HEK293T (cell line): ENCODE data around the gene TMEM94.

Source experiments
- CTCF ChIA-PET: fragments of 350-600 bp; formaldehyde crosslinking; extraction: SDS; loops from one replicate; lab custom pipeline; 2021; ENCODE audit warnings: antibody characterized with exemption, inconsistent platforms; lab: Yijun Ruan, JAX
- POLR2A ChIA-PET: fragments of 350-600 bp; formaldehyde crosslinking; extraction: SDS; loops from one replicate; lab custom pipeline; 2020; ENCODE audit warnings: antibody characterized with exemption, inconsistent platforms; lab: Yijun Ruan, JAX
- DNase-seq: peaks from one replicate; pipeline ENCODE4 v3.0.0; 2012; ENCODE audit warnings: mixed read lengths; ENCODE audit errors: extremely low spot score
- ARNT ChIP-seq: fragments of 450-650 bp; IDR thresholded peaks from 2 replicates; pipeline ENCODE4 v1.6.1; 2017; ENCODE audit warnings: mild to moderate bottlenecking
- BHLHE40 ChIP-seq: fragments of 450-650 bp; IDR thresholded peaks from 2 replicates; pipeline ENCODE4 v1.6.1; 2016; ENCODE audit warnings: mild to moderate bottlenecking, moderate library complexity, borderline replicate concordance
- CTBP1 ChIP-seq: fragments of 450-650 bp; IDR thresholded peaks from 2 replicates; pipeline ENCODE4 v1.6.1; 2016; ENCODE audit warnings: borderline replicate concordance
- ELF4 ChIP-seq: fragments of 450-650 bp; IDR thresholded peaks from 2 replicates; pipeline ENCODE4 v1.6.1; 2017; ENCODE audit warnings: antibody characterized with exemption
- FOXA1 ChIP-seq: fragments of 450-650 bp; IDR thresholded peaks from 2 replicates; pipeline ENCODE4 v1.6.1; 2016; ENCODE audit warnings: mild to moderate bottlenecking
- FOXK2 ChIP-seq: fragments of 450-650 bp; IDR thresholded peaks from 2 replicates; pipeline ENCODE4 v1.6.1; 2016; ENCODE audit warnings: mild to moderate bottlenecking
- FOXM1 ChIP-seq: fragments of 450-650 bp; IDR thresholded peaks from 2 replicates; pipeline ENCODE4 v1.6.1; 2017; ENCODE audit warnings: mild to moderate bottlenecking, borderline replicate concordance
- HDGF ChIP-seq: fragments of 450-650 bp; IDR thresholded peaks from 2 replicates; pipeline ENCODE4 v1.6.1; 2017; ENCODE audit warnings: antibody characterized with exemption, borderline replicate concordance
- L3MBTL2 ChIP-seq: fragments of 450-650 bp; conservative IDR thresholded peaks from 2 replicates; pipeline ENCODE4 v1.6.1; 2016; ENCODE audit warnings: mild to moderate bottlenecking
- LEF1 ChIP-seq: fragments of 450-650 bp; IDR thresholded peaks from 2 replicates; pipeline ENCODE4 v1.6.1; 2017; ENCODE audit warnings: mild to moderate bottlenecking, borderline replicate concordance
- NFRKB ChIP-seq: fragments of 450-650 bp; IDR thresholded peaks from 2 replicates; pipeline ENCODE4 v1.6.1; 2016; ENCODE audit warnings: mild to moderate bottlenecking, moderate library complexity
- PKNOX1 ChIP-seq: fragments of 450-650 bp; IDR thresholded peaks from 2 replicates; pipeline ENCODE4 v1.6.1; 2016
- SP1 ChIP-seq: fragments of 450-650 bp; IDR thresholded peaks from 2 replicates; pipeline ENCODE4 v1.6.1; 2017
- SUZ12 ChIP-seq: fragments of 450-650 bp; IDR thresholded peaks from 2 replicates; pipeline ENCODE4 v1.6.1; 2016; ENCODE audit warnings: mild to moderate bottlenecking
- TARDBP ChIP-seq: fragments of 450-650 bp; IDR thresholded peaks from 2 replicates; pipeline ENCODE4 v1.6.1; 2016
- ZNF384 ChIP-seq: fragments of 450-650 bp; IDR thresholded peaks from 2 replicates; pipeline ENCODE4 v1.6.1; 2016

Gene TMEM94

GRCh38 chr17:75498726-75499213, 42.3 kb downstream of the TMEM94 start:
- TF ChIP-seq ZNF384, result no peak
- POLR2A ChIA-PET, result interaction anchor here (0.6 to 1.2 kb wide), 4 partner anchors 27 to 281 kb away, joined by 3 to 5 read pairs (median 4); partner anchors contain the start of genes LLGL2 and TMEM94
- CTCF ChIA-PET, result interaction anchor here (0.8 kb wide), 1 partner anchor 10 kb away, joined by 3 read pairs; no protein-coding TSS in a partner anchor
- no peak for DNase-seq

GRCh38 chr17:75499313-75500022, 43.0 kb downstream of the TMEM94 start:
- TF ChIP-seq FOXM1 (no peak), ELF4 (no peak), TARDBP (no peak), FOXK2 (no peak), NFRKB (no peak), SUZ12 (no peak), ARNT (no peak), SP1 (no peak), LEF1 (no peak), HDGF (no peak), L3MBTL2 (no peak), PKNOX1 (no peak), ZNF384 (no peak), BHLHE40 (no peak), CTBP1 (no peak)
- ChIA-PET CTCF (interaction anchor here (0.8 kb wide), 1 partner anchor 9 kb away, joined by 3 read pairs; no protein-coding TSS in a partner anchor), POLR2A (interaction anchor here (0.5 to 0.9 kb wide), 4 partner anchors 28 to 280 kb away, joined by 3 to 5 read pairs (median 3); partner anchors contain the start of genes MIF4GD and TMEM94)
- DNase-seq, result no peak

- POLR2A ChIA-PET, result no interaction called here
- no peak for DNase-seq
Measured at GRCh38 chr17:75500419-75501216, 44.2 kb downstream of the TMEM94 start.

GRCh38 chr17:75501378-75502071, 45.1 kb downstream of the TMEM94 start:
- ChIA-PET CTCF (no interaction called here), POLR2A (interaction anchor here (0.6 to 1.1 kb wide), 2 partner anchors 13 to 519 kb away, joined by 3 read pairs; no protein-coding TSS in a partner anchor)
- no peak for DNase-seq
- no peak for TF ChIP-seq NFRKB
- TF ChIP-seq HDGF, result no peak
- no peak for TF ChIP-seq FOXK2
- no peak for TF ChIP-seq ARNT
- no peak for TF ChIP-seq FOXM1
- no peak for TF ChIP-seq PKNOX1
- TF ChIP-seq TARDBP, result no peak
- no peak for TF ChIP-seq FOXA1
- TF ChIP-seq SUZ12, result no peak
- no peak for TF ChIP-seq BHLHE40
- TF ChIP-seq ZNF384, result no peak
- no peak for TF ChIP-seq ELF4

More at GRCh38 chr17:75500419-75501216, 44.2 kb downstream of the TMEM94 start:
- CTCF ChIA-PET, result no interaction called here
- TF ChIP-seq FOXK2, result no peak
- TF ChIP-seq ARNT, result no peak
- TF ChIP-seq PKNOX1, result no peak
- TF ChIP-seq BHLHE40, result no peak
- no peak for TF ChIP-seq FOXA1
- no peak for TF ChIP-seq TARDBP
- no peak for TF ChIP-seq LEF1

- TF ChIP-seq L3MBTL2 (no peak), NFRKB (no peak), CTBP1 (no peak)
- ChIA-PET CTCF (no interaction called here), POLR2A (interaction anchor here (0.6 to 3.6 kb wide), 4 partner anchors 10 to 520 kb away, joined by 3 to 22 read pairs (median 4); partner anchors contain the start of gene TMEM94)
- no peak for DNase-seq
Measured at GRCh38 chr17:75502072-75502720, 45.8 kb downstream of the TMEM94 start.
